ENCODE results near the gene ATAD3B.
A peak's percentile ranks its signal among the peaks of the same experiment; 100 is the strongest.
"Not testable (repeated sequence)": the region's sequence is repeated elsewhere in the genome, so short reads cannot be mapped to it uniquely, and the experiment has no call there.

The ATAD3B gene, protein sequence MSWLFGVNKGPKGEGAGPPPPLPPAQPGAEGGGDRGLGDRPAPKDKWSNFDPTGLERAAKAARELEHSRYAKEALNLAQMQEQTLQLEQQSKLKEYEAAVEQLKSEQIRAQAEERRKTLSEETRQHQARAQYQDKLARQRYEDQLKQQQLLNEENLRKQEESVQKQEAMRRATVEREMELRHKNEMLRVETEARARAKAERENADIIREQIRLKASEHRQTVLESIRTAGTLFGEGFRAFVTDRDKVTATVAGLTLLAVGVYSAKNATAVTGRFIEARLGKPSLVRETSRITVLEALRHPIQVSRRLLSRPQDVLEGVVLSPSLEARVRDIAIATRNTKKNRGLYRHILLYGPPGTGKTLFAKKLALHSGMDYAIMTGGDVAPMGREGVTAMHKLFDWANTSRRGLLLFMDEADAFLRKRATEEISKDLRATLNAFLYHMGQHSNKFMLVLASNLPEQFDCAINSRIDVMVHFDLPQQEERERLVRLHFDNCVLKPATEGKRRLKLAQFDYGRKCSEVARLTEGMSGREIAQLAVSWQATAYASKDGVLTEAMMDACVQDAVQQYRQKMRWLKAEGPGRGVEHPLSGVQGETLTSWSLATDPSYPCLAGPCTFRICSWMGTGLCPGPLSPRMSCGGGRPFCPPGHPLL

DNA sequence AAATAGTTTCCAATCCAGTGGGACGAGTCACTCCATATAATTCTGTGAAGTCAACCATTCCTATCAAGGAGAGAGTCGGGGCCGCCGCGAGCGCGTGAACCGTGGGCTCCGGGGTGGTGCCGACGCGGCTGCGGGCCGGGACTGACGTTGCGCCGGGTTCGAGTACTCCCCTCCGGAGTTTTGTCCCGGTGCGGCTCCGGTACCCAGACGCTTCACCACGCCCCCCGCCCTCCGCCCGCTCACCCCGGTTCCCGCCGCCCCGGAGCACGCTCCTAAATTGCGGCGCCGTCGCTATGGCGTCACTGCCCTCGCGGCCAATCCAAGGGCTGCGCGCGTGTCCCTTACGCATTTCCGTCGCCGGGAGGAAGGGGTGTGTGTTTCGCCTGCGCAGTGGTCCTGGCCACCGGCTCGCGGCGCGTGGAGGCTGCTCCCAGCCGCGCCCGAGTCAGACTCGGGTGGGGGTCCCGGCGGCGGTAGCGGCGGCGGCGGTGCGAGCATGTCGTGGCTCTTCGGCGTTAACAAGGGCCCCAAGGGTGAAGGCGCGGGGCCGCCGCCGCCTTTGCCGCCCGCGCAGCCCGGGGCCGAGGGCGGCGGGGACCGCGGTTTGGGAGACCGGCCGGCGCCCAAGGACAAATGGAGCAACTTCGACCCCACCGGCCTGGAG lies at the start of gene ATAD3B:
ATAD3B (plus strand) TSS at position 377 of the 664 bp plus-strand sequence; CDS start at position 497, 120 bp downstream.
- peak; percentile 70 for DNase-seq (ENCODE audit: low read depth, low spot score)

DNA sequence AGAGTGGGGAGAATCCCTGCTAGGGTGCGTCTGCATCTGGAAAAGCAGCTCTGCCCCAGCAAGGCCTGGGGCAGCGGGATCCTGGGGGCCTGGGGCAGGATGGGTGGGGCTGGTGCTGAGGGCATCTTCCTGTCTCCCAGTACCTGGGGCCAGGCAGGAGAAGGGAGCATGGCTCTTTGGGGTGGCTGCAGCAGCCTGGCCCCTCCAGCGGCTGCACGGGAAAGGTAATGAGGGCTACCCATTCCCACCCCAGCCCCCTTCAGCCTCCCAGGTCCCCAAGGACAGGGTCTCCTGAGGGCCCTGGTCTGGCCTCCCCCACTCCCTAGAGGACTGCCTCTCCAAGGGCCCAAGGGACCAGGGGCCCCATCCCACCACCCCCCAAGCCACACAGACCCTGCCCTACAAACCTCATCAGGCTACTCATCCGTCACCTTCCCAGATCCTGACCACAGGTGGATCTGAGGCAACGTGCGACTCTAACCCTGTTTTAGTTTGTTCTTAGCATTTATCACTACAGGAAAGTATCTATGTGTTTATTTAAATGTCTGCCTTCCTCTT lies 49.6 kb upstream of the ATAD3B start:
- no peak for DNase-seq (ENCODE audit: low read depth, low spot score)

DNA sequence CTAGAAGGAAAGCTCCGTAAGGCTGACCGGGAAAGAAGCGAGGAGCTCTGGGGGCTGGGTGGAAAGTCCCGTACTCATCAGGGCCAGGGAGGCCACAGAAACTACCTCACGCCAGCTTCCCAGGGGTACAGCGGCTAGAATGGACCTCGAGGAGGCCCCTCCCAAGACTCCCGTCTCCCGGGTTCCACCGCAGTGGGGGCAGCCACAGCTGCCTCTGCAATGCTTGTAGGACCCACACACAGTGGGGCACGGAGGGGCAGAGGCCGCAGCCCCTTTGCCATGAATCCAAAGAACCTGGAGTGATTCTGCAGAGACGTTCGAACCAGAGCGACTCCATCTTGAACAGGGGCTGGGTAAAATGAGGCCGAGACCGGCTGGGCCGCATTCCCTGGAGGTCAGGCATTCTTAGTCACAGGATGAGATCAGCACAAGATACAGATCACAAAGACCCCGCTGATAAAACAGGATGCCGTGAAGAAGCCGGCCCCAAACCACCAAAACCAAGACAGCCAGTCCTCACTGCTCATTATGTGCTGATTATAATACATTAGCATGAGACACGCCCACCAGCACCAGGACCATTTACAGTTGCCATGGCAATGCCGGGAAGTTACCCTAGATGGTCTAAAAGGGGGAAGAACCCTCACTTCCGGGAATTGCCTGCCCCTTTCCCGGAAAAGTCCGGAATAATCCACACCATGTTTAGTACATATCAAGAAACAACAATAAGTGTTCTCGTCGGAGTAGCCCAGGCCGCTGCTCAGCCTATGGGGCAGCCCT lies 48.9 kb upstream of the ATAD3B start:
- DNase-seq (ENCODE audit: low read depth, low spot score), result no peak

DNA sequence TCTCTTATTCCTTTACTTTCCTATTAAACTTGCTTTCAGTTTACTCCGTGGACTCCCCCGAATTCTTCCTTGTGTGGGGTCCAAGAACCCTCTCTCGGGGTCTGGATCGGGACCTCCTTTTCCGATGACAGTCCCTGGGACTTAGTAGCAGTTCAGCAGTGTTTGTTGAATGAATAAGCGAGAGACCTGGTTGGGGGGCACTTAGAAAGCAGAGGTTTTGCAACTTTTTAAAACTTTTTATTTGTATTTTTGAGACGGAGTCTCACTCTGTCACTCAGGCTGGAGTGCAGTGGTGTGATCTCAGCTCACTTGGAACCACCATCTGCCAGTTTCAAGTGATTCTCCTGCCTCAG lies 48.3 kb upstream of the ATAD3B start:
- DNase-seq (ENCODE audit: low read depth, low spot score), result no peak

DNA sequence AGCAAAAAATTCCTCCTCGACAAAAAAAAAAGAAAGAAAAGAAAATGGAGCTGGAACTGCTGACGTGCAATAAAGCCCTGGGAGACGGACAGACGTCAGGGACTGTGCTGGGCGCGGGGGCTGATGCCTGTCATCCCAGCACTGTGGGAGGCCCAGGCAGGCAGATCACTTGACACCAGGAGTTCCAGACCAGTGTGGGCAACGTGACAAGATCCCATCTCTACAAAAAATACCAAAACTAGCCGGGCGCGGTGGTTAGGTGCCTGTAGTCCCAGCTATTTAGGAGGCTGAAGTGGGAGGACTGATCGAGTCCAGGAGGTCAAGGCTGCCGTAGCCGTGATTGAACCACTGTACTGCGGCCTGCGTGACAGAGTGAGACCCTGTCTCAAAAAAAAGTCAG lies 46.9 kb upstream of the ATAD3B start:
- DNase-seq (ENCODE audit: low read depth, low spot score), result no peak

DNA sequence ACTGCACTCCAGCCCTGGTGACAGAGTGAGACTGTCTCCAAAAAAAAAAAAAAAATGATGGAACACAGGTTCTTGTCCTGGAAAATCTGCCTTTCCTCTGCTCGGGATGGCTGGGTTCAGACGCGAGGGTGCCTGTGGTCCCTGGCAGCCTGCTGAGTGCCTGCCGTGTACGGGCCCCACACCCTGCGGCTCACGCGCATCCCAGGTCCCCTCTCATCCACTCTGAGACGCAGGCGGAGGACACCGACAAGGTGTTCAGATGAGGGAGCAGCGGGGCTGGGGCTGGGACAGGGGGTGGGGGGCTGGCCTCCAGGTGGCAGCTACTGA lies 46.2 kb upstream of the ATAD3B start:
- no peak for DNase-seq (ENCODE audit: low read depth, low spot score)

DNA sequence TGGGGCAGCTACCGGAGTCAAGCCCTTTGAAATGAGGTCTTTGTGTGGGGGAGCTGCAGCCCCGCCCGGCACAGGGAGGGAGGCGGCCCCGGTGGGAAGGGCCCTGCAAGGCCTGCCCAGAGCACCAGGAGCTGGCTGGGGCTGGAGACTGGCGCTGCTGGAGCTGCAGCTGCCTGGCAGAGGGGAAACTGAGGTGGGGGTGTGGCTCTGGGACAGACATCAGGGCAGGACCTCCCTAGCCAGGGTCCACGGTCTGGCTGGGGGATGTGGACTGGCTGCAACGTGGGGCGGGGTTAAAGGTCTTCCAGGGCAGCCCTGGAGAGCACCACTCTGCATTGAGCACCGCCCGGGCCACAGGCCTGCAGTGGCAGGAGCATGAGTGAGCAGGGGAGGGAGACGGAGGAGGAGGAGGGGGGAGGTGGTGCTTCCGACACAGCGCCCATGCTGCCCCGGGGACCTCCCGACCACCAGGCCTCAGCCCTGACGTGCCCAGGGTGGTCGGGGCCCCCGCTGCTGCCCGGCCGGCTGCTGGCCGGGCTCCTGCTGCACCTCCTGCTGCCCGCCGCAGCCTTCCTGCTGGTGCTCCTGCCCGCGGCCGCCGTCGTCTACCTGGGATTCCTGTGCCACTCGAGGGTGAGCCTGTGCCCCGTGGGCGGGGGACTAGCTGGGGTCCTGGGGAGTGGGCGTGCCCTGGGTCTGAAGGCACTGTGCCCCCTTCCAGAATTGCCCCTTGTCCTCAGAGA lies 45.6 kb upstream of the ATAD3B start:
- no peak for DNase-seq (ENCODE audit: low read depth, low spot score)

DNA sequence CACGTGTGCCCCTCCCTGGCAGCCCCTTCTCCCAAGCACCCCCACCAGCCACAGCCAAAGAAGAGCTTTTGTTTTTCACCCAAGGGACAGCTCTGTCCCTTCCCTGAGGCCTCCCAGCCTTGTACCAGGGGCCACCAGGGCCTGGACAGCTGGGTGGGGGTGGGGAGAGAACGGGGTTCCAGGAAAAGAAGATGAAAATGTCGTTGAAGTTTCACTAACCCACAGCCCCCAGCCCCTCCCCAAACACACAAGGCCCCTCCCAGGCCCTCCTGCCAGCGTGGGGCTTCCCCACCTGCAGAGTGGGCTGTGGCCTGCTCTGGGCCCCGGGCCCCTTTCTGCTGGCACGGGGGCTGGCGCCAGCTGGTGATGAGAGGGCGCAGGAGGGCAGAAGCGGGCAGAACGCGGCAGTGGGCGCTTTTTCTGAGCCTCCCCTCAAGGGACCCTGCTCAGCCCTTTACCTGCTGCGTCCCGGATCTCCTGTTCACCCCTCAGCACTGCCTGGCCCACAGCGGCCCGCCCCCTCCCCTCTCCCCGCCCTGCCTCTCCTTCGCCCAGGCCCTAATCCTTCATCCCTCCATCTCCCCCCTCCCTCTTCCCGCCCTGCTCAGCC lies 45.0 kb upstream of the ATAD3B start:
- no peak for DNase-seq (ENCODE audit: low read depth, low spot score)

DNA sequence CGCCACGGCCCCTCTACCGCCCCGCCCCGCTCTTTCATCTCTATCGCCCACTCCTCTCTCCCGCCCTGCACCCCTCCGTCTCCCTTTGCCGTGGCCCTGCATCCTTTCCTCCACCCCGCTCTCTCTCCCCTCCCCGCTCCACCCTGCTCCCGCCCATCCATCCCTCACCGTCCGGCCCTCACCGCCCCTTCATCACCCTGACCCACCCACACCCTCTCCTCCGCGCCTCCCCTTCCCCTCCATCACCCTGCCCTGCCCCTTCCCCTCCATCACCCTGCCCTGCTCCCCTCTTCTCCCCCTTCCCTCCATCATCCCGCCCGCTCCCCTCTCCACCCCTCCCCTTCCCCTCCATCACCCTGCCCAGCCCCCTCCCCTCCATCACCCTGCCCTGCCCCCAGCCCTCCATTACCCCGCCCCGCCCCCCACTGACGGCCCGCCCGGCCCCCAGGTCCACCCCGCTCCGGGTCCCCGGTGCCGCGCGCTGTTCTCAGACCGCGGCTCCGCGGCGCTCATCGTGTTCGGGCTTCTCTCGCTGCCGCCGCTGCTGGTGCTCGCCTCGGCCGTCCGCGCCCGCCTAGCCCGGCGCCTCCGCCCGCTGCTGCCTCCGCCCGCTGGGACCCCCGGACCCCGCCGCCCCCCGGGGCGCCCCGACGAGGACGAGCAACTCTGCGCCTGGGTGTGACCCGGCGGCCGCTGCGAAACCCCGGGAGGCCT lies 44.3 kb upstream of the ATAD3B start:
- DNase-seq (ENCODE audit: low read depth, low spot score), result no peak

DNA sequence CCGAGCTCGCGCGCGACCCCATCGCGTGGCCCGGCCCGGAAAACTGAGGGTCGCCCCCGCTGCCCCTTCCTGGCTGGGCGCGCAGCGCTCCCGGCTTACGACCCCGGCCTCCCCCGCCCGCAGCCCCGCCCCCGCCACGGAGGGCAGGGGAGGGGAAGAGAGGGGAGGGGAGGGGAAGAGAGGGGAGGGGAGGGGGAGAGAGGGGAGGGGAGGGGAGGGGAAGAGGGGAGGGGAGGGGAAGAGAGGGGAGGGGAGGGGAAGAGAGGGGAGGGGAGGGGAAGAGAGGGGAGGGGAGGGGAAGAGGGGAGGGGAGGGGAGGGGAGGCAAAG lies 43.8 kb upstream of the ATAD3B start:
- DNase-seq (ENCODE audit: low read depth, low spot score), result no peak

DNA sequence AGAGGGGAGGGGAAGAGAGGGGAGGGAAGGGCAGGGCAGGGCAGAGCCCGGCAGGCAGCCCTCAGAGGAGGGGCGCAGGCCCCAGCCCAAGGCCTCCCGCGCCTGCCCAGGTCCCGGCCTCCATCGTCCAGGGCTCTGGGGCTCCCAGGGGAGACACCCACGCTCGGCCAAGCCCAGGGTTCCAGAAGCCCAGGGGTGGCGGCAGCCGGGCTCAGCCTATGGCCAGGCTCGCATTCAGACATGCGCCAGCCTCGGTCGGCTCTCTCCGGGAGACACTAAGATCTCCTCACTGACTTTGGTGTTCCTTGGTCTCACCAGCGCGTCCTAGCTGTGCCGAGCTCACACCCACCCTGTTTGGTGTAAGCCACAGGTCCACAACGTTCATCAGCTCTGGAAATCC lies 43.4 kb upstream of the ATAD3B start:
- DNase-seq (ENCODE audit: low read depth, low spot score), result no peak

DNA sequence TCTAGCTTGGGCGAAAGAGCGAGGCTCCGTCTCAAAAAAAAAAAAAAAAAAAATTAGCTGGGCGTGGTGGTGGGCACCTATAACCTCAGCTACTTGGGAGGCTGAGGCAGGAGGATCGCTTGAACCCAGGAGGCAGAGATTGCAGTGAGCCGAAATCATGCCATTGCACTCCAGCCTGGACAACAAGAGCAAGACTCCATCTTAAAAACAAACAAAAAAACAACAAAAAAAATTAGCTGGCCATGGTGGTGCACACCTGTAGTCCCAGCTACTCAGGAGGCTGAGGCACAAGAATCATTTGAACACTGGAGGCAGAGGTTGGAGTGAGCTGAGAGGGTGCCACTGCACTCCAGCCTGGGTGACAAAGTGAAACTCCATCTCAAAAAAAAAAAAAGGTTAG lies 42.6 kb upstream of the ATAD3B start:
- DNase-seq (ENCODE audit: low read depth, low spot score), result not testable (repeated sequence)

DNA sequence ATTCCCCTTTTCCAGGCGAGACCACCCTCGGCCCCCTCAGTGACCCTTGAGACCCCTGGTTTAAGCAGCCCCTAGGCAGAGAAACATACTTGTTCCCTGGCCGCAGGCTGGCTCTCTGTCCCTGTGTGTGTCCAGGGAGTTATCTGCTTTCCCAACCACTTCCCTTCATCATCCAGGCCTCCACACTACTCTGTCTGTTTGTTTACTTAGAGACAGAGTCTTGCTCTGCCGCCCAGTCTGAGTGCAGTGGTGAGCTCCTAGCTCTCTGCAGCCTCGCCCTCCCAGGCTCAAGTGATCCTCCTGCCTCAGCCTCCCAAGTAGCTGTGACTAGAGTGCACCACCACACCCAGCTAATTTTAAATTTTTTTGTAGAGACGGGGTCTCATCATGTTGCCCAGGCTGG lies 41.9 kb upstream of the ATAD3B start:
- no peak for DNase-seq (ENCODE audit: low read depth, low spot score)

DNA sequence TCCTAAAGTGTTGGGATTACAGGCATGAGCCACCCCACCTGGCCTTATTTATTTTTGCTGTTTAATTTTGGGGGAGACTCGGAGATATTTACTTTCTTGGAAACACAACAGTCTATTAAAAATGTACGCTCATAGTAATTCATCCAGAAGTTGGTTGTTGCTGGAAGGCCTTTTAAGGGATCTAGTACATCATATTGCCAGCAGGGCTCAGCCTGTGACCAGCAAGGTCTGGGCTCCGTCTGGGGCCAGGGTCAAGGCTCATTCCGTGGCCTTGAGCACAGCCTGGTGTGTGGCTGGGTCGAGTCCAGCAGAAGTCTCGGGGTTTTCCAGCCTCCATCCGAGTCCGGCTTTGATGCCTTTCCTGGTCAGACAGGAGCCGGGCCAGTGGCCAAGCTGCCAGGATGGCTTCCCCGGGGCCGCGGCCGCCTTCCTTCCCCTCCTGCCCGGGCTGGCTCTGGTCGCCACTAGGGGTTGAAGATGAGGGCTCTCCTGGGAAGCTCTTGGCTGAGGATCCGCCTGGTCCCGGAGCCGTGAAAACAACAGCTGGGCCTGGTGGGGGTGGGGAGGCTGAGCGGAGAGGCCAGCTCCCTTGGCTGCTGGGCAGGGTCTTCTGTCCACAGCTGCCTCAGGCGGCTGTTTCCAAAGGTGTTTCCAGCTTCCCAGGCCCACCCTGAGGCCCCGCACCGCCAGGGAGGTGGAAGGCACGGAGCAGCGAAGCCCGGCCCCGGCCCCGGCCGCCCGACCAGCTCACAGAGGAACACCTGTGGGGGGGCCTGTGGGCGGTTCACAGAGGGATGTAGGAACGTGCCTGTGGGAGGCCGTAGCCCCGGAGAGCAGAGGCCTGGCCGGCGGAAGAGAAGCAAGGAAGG lies 41.2 kb upstream of the ATAD3B start:
- peak; percentile 33 for DNase-seq (ENCODE audit: low read depth, low spot score)

DNA sequence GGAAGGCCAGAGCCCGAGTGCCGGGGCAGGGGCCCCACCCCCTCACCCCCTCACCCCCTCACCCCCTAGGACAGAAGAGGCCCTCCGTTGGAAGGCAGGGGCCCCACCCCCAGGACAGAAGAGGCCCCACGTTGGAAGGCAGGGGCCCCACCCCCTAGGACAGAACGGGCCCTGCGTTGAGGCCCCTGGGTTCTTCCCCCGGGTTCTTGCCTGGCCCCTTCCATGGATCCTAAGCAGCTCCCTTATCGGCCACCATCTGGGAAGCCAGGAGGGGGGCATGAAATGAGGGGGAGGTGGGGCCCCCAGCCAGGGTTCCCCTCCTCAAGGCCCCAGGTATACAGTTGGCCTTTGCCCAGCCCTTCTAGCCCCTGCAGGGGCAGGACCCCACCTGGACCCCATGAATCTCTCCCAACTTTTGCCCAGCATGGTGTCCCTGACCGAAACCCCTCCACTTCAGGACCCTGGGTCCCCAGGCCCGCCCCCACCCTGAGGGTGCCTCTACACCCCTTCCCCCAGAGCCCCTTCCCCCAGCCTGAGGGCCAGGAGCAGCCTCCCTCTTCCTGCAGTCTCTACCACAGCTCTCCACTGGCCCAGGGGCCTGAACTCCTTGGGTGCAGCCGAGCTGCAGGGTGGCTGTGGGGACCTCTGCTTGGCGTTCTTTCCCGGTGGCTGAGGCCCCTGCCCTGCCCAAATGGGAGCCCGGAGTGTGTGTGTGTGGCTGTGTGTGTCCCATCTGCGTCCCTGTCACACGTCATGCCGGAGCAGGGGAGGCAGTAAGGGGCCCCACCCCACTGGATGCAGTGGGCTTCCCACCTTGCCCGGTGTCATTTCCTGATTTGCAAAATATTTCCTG lies 40.3 kb upstream of the ATAD3B start:
- DNase-seq (ENCODE audit: low read depth, low spot score), result no peak

DNA sequence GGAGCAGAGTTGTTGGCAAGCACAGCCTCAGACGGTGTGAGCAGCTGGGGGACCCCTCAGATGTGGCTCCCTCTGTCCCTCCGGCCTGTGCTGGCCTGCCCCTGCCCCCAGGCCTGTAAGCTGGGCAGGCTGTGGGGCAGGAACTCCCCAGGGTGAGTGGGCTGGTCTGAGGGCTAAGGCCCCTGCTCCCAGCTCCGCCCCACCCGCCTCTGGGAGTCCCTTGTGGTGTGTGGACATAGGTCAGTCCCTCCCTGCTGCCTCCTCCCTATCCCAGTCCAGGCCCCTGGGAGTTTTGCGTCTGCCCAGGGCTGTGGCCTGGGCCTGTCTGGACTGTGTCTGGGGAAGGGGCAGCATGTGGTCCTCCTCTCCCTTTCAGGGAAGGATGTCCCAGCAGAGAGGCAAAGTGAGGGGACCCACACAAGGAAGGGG lies 39.7 kb upstream of the ATAD3B start:
- no peak for DNase-seq (ENCODE audit: low read depth, low spot score)

DNA sequence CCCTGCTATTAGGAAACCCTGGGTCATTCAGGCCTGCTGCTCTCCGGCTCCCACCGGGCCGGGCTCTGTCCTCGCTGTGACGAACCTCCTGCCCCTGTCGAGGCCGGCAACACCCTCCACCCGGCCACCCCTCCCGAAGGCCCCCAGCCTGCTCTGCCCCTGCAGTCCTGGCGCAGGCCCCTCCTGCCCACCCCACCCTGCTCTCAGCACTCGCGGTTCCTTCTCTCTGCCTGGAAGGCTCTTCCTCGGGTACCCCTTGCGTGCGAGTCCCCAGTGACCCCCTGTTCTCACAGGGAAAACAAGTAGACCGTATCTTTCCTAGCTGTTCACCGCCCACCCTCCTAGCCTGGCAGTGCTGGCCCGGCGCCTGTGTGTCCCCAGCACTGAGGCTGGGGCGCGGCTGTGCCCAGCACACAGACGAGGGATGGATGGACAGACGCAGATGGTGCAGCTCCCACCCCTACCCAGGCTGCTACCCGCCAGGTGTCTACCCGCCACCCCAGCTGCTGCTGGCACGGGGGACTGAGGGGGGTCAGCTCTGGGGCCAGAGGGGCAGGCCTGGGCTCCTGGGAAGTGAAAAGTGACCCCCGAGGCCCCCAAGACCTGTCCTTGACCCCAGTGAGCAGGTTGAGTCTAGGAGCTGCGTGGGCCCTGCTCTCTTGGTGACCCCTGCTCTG lies 39.2 kb upstream of the ATAD3B start:
- no peak for DNase-seq (ENCODE audit: low read depth, low spot score)

Data from brain pericyte (primary cell).